ENCODE data around the gene DYRK1A.

Gene DYRK1A

DNA sequence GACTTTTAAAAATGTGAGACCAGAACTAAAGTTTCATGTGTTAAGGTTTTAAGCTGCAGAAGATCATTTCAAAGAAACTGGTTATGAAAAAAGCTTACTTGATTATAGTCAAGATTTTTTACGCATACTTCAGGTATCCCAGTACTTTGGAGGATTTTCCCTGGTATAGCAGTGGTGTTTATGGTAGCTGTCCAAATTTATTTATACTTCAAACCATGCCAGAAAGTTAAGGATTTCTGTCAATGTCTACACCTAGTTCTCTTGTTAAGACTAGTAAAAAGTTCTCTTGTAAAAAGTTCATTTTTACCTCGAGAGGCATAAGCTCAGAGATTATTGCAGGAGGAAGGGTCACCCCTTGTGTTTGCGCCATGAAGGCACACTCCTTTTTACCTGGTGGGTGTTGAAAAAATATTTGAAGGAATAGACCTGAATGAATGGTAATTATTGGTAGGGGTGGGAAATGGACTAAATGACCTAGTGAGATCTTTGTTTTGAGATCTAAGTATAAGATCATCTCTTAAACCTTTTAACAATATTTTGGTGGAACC lies 2.8 kb downstream of the DYRK1A start:
- H3K27ac ChIP-seq: peak overlapping the region; percentile 27; the same call in 1 of the 2 replicates
- DNase-seq (ENCODE audit: low read depth, low spot score): no peak
- H3K9ac ChIP-seq (ENCODE audit: insufficient read length): peak overlapping the region; percentile 97
- peak overlapping the region; percentile 94 for H3K4me3 ChIP-seq
- TF ChIP-seq EZH2 (IDR thresholded peaks at IDR 0.05): no peak
- TF ChIP-seq FOXP2 (optimal IDR thresholded peaks at IDR 0.05; ENCODE audit: control extremely low read depth, extremely low read length, insufficient read depth): no peak
- TF ChIP-seq POLR2AphosphoS5 (IDR thresholded peaks at IDR 0.05; ENCODE audit: borderline replicate concordance, low read depth, low read length): no peak
- peaks cover 4% of the 10 kb centered on the region; the same call in 1 of the 2 replicates for H3K9me3 ChIP-seq (ENCODE audit: low read depth, low read length)
- H3K36me3 ChIP-seq (ENCODE audit: insufficient read depth, low read length): peaks cover 11% of the 10 kb centered on the region; the same call in 1 of the 2 replicates

DNA sequence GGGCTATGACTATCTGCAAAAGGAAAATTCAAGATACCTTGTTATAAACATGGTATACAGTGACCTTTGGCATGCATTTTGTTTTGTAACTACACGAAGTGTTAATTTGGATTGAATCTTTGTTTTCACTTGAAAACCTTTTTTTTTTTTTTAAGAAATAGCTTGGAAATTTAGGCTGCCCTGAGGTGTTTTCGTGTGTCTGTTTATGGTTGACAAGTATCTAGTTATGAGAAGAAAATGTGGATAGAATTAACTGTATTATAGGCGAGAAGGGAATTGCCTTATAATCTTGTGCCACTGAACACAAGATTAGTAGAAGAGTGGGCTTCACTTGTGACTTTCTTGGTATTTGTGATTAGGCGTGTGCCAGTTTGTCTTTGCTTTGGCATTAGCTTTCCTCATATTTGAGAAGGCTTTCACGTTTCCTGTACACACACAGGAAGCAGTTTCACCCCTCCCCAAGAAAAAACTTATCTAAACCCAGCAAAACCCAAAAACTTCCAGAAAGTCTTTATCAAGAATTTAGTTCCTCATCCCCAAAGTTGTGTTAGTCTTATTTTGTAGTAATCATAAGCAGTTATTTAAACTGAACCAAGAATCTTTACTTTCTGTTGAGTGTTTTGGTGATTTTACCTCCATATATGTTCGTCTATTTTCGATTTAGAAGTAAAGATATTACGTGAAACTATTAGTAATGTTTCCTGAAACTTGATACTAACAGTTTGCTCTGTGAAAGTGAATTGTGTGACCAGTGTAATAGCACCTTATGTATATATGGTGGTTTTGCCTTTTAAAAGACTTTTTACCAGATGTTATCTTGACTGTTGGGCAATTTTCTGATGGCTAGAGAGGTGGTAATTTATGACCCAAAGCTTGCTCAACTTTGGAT lies 3.8 kb downstream of the DYRK1A start:
- H3K4me3 ChIP-seq: peak overlapping the region; percentile 94
- no peak overlapping the region for H3K27ac ChIP-seq
- DNase-seq (ENCODE audit: low read depth, low spot score): no peak

DNA sequence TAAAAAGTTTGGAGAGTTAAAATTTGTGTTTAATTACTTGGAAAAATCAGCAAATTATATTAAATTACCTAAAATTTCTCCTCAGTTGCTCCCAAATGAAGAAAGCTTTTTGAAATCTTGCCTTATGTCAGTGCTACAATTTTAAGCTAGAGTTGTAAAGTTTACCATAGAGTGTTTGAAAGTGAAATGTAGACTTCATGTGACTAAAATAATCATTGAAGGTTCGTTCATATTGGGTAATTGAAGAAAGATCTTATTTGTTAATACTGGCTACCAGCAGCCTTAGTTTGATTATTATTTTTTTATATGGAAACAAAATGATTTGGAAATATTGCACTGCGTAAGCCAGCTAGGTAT lies 4.4 kb downstream of the DYRK1A start:
- no peak for TF ChIP-seq EZH2 (IDR thresholded peaks at IDR 0.05)
- no peak for TF ChIP-seq FOXP2 (optimal IDR thresholded peaks at IDR 0.05; ENCODE audit: control extremely low read depth, extremely low read length, insufficient read depth)
- TF ChIP-seq POLR2AphosphoS5 (IDR thresholded peaks at IDR 0.05; ENCODE audit: borderline replicate concordance, low read depth, low read length): no peak
- Histone ChIP-seq H3K27ac (no peak overlapping the region), H3K36me3 (ENCODE audit: insufficient read depth, low read length) (peaks cover 13% of the 10 kb centered on the region), H3K9me3 (ENCODE audit: low read depth, low read length) (peaks cover 4% of the 10 kb centered on the region; the same call in 1 of the 2 replicates), H3K4me3 (no peak overlapping the region), H3K9ac (ENCODE audit: insufficient read length) (no peak overlapping the region)
- no peak for DNase-seq (ENCODE audit: low read depth, low spot score)

More for the DNA sequence above, 3.8 kb downstream of the DYRK1A start:
- no peak for TF ChIP-seq POLR2AphosphoS5 (IDR thresholded peaks at IDR 0.05; ENCODE audit: borderline replicate concordance, low read depth, low read length)
- TF ChIP-seq EZH2 (IDR thresholded peaks at IDR 0.05): no peak
- no peak for TF ChIP-seq FOXP2 (optimal IDR thresholded peaks at IDR 0.05; ENCODE audit: control extremely low read depth, extremely low read length, insufficient read depth)
- H3K9me3 ChIP-seq (ENCODE audit: low read depth, low read length): peaks cover 4% of the 10 kb centered on the region; the same call in 1 of the 2 replicates
- H3K36me3 ChIP-seq (ENCODE audit: insufficient read depth, low read length): peaks cover 11% of the 10 kb centered on the region; the same call in 1 of the 2 replicates
- H3K9ac ChIP-seq (ENCODE audit: insufficient read length): no peak overlapping the region

DNA sequence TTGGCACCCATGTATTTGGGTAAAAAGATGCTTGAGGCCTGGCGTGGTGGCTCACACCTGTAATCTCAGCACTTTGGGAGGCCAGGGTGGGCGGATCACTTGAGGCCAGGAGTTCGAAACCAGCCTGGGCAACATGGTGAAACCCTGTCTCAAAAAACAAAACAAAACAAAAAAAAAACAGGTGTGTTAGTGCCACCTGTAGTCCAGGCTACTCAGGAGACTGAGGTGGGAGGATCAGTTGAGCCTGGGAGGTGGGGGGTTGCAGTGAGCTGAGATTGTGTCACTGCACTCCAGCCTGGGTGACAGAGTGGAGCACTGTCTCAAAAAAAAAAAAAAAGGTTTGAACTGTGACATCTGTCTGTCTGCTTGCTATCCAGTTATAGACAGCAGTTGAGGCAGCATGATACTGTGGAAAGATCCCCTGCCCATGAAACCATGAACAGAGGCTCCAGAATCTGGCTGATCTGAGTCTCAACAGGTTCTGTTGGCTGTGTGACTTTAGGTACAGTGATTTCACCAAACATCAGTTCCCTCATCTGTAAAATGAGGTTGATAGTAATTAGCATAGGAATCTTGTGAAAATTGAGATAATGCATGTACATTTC lies 5.7 kb downstream of the DYRK1A start:
- Histone ChIP-seq H3K9ac (ENCODE audit: insufficient read length) (no peak overlapping the region), H3K4me3 (no peak overlapping the region), H3K27ac (no peak overlapping the region), H3K36me3 (ENCODE audit: insufficient read depth, low read length) (peaks cover 13% of the 10 kb centered on the region), H3K9me3 (ENCODE audit: low read depth, low read length) (peaks cover 4% of the 10 kb centered on the region; the same call in 1 of the 2 replicates)
- DNase-seq (ENCODE audit: low read depth, low spot score): no peak
- TF ChIP-seq EZH2 (IDR thresholded peaks at IDR 0.05): no peak
- TF ChIP-seq FOXP2 (optimal IDR thresholded peaks at IDR 0.05; ENCODE audit: control extremely low read depth, extremely low read length, insufficient read depth): no peak
- TF ChIP-seq POLR2AphosphoS5 (IDR thresholded peaks at IDR 0.05; ENCODE audit: borderline replicate concordance, low read depth, low read length): no peak

DNA sequence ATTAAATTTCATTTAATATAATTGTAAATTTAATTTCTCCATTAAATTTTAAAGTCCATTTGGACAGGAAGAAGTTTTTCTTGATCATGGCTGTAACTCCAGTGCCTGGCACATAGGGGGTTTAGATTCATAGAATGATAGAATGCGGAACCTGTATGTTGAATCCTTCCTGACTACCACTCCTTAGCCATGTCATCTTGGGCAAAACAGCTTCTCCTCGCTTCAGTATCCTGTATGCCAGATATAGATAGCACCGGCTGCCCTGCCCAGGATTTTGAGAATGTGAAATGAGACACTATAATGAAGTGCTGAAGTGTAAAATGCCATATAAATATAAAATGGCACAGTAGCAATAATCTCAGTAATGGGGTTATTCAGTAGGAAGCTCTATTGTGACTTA lies 6.4 kb downstream of the DYRK1A start:
- no peak overlapping the region for H3K9ac ChIP-seq (ENCODE audit: insufficient read length)
- TF ChIP-seq POLR2AphosphoS5 (IDR thresholded peaks at IDR 0.05; ENCODE audit: borderline replicate concordance, low read depth, low read length) (no peak), EZH2 (IDR thresholded peaks at IDR 0.05) (no peak), FOXP2 (optimal IDR thresholded peaks at IDR 0.05; ENCODE audit: control extremely low read depth, extremely low read length, insufficient read depth) (no peak)

DNA sequence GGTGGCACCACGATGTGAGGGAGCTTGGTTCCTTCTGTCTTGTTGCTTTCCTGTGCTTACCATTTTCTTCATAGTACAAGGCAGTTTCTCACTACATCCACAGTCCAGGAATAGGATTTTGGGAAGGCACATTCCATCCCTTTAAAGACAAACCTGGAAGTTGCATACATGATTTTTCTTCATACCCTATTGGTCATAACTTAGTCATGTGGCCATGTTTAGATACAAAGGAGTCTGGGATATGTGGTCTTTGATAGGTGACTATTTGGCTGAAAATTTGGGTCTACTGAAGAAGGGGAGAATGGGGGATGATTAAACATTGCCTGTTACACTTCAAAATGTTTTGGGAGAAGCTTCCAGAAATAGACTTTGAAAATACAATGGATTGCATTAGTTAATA lies 7.0 kb downstream of the DYRK1A start:
- H3K27ac ChIP-seq: no peak overlapping the region
- peaks cover 18% of the 10 kb centered on the region for H3K36me3 ChIP-seq (ENCODE audit: insufficient read depth, low read length)
- H3K4me3 ChIP-seq: no peak overlapping the region
- peaks cover 4% of the 10 kb centered on the region; the same call in 1 of the 2 replicates for H3K9me3 ChIP-seq (ENCODE audit: low read depth, low read length)
- no peak for TF ChIP-seq FOXP2 (optimal IDR thresholded peaks at IDR 0.05; ENCODE audit: control extremely low read depth, extremely low read length, insufficient read depth)
- no peak for TF ChIP-seq EZH2 (IDR thresholded peaks at IDR 0.05)
- no peak overlapping the region for H3K9ac ChIP-seq (ENCODE audit: insufficient read length)
- no peak for DNase-seq (ENCODE audit: low read depth, low spot score)

More for the DNA sequence above, 6.4 kb downstream of the DYRK1A start:
- no peak for DNase-seq (ENCODE audit: low read depth, low spot score)
- H3K36me3 ChIP-seq (ENCODE audit: insufficient read depth, low read length): peaks cover 18% of the 10 kb centered on the region
- H3K4me3 ChIP-seq: no peak overlapping the region
- H3K27ac ChIP-seq: no peak overlapping the region
- peaks cover 4% of the 10 kb centered on the region; the same call in 1 of the 2 replicates for H3K9me3 ChIP-seq (ENCODE audit: low read depth, low read length)

DNA sequence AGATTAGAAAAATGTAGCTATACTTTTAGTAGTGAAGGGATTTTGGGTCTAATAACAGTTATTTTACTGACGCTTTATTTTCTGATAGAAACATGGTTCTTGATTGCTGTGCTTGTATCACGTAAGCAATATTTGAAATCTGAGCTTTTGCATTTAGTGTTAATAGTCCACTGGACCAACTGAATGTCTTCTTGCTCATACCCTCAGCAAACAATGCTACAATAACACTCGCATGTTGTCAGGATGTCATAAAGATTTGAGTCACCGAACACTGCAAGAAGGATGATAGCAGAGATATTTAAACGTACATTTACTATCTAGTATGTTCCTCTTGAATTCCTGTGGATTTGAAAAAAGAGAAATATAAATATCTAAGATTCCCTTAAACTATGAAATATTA lies 7.5 kb downstream of the DYRK1A start:
- Histone ChIP-seq H3K27ac (no peak overlapping the region), H3K4me3 (no peak overlapping the region), H3K9me3 (ENCODE audit: low read depth, low read length) (peaks cover 4% of the 10 kb centered on the region; the same call in 1 of the 2 replicates), H3K9ac (ENCODE audit: insufficient read length) (no peak overlapping the region), H3K36me3 (ENCODE audit: insufficient read depth, low read length) (peaks cover 18% of the 10 kb centered on the region)
- no peak for DNase-seq (ENCODE audit: low read depth, low spot score)
- no peak for TF ChIP-seq FOXP2 (optimal IDR thresholded peaks at IDR 0.05; ENCODE audit: control extremely low read depth, extremely low read length, insufficient read depth)

DNA sequence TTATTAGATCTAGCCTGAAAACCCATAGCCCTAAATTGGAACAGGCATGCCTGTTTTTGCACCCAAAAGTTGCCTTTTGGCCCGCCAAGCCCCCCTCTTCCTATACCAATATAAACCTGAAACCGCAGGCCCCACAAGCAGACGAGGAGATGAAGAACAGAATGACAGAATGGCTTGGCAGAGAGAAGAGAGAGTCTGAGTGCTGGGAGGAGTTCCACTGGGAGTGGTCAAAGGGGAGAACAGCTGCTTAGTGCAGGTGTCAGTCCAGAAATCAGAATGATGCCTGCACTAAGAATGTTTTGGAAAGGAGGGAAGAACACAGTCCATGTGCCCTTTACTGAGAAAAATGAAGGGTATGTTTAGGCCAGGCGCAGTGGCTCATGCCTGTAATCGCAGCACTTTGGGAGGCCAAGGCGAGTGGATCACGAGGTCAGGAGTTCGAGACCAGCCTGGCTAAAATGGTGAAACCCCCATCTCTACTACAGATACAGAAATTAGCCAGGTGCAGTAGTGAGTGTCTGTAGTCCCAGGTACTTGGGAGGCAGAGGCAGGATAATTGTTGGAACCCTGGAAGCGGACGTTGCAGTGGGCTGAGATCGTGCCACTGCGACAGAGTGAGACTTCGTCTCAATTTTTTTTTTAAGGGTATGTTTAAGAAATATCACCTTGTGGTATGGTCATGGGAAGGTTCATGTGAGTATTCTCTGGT lies 9.4 kb downstream of the DYRK1A start:
- Histone ChIP-seq H3K9ac (ENCODE audit: insufficient read length) (no peak overlapping the region), H3K4me3 (no peak overlapping the region), H3K27ac (no peak overlapping the region), H3K9me3 (ENCODE audit: low read depth, low read length) (peaks cover 4% of the 10 kb centered on the region; the same call in 1 of the 2 replicates), H3K36me3 (ENCODE audit: insufficient read depth, low read length) (peaks cover 18% of the 10 kb centered on the region)
- DNase-seq (ENCODE audit: low read depth, low spot score): no peak
- TF ChIP-seq POLR2AphosphoS5 (IDR thresholded peaks at IDR 0.05; ENCODE audit: borderline replicate concordance, low read depth, low read length) (no peak), EZH2 (IDR thresholded peaks at IDR 0.05) (no peak), FOXP2 (optimal IDR thresholded peaks at IDR 0.05; ENCODE audit: control extremely low read depth, extremely low read length, insufficient read depth) (no peak)
